Activated CD8-positive, alpha-beta memory T cell treated with anti-CD3 and anti-CD28 coated beads for 36 hours (primary cell): ENCODE results near the gene LUC7L3. TPM values are rescaled to one million over a fixed set of nuclear protein-coding genes. Genes with fewer than 3 reads are reported as not detected.
"Not testable (repeated sequence)": the region's sequence is repeated elsewhere in the genome, so short reads cannot be mapped to it uniquely, and the experiment has no call there.

Experiments used
- CTCF ChIA-PET: fragments of 350-600 bp; sonication (Branson Sonifier 250); formaldehyde crosslinking; loops from one replicate; lab custom pipeline; 2021; ENCODE audit warnings: antibody characterized with exemption; lab: Charles Lee
- POLR2A ChIA-PET: fragments of 350-600 bp; sonication (Branson Sonifier 250); formaldehyde crosslinking; loops from one replicate; lab custom pipeline; 2021; ENCODE audit warnings: antibody characterized with exemption; lab: Charles Lee
- total RNA-seq, 2 experiments: library from RNA; stranded (reverse); gene quantifications; one replicate each; pipeline ENCODE4 v1.2.3, GENCODE V29; 2021

The LUC7L3 gene
- total RNA-seq, 2 experiments from 2014 or later = 107 to 112 TPM

GRCh38 chr17:50699410-50699809 is 20.0 kb upstream of the LUC7L3 start:
- CTCF ChIA-PET = interaction anchor here (0.7 to 0.8 kb wide), 2 partner anchors 7 to 20 kb away, joined by 3 to 4 read pairs; partner anchors contain the start of gene LUC7L3
- POLR2A ChIA-PET = interaction anchor here (0.7 kb wide), 1 partner anchor 146 kb away, joined by 5 read pairs; no protein-coding TSS in a partner anchor

- ChIA-PET POLR2A (interaction anchor here (0.5 to 0.6 kb wide), 2 partner anchors 32 to 156 kb away, joined by 4 to 5 read pairs; no protein-coding TSS in a partner anchor), CTCF (interaction anchor here (1.1 kb wide), 1 partner anchor 33 kb away, joined by 3 read pairs; no protein-coding TSS in a partner anchor)
Measured at GRCh38 chr17:50703162-50703561, 16.2 kb upstream of the LUC7L3 start.

GRCh38 chr17:50707289-50708049 is 11.9 kb upstream of the LUC7L3 start, which contains the start of gene ANKRD40:
TSS of gene ANKRD40 (minus strand) at chr17:50707914. CDS start at chr17:50707654, 260 bp downstream.
- ChIA-PET POLR2A (interaction anchor here (0.6 to 1.6 kb wide), 7 partner anchors 10 to 652 kb away, joined by 3 to 7 read pairs (median 4); partner anchors contain the start of genes ITGA3 and LUC7L3), CTCF (interaction anchor here (0.7 to 0.8 kb wide), 3 partner anchors 9 to 12 kb away, joined by 3 to 4 read pairs (median 3); no protein-coding TSS in a partner anchor)

- POLR2A ChIA-PET = interaction anchor here (0.6 to 1.6 kb wide), 4 partner anchors 10 to 20 kb away, joined by 3 to 7 read pairs (median 4); partner anchors contain the start of gene LUC7L3
- CTCF ChIA-PET = interaction anchor here (0.6 to 0.7 kb wide), 2 partner anchors 11 to 201 kb away, joined by 3 read pairs; partner anchors contain the start of gene LUC7L3
Measured at GRCh38 chr17:50708050-50709000, 11.1 kb upstream of the LUC7L3 start.

GRCh38 chr17:50709053-50709452 is 10.3 kb upstream of the LUC7L3 start:
- CTCF ChIA-PET = interaction anchor here (0.6 to 0.7 kb wide), 2 partner anchors 10 to 202 kb away, joined by 3 read pairs; partner anchors contain the start of gene LUC7L3

GRCh38 chr17:50710025-50710424 is 9.4 kb upstream of the LUC7L3 start:
- CTCF ChIA-PET = no interaction called here
- POLR2A ChIA-PET = no interaction called here

More at GRCh38 chr17:50709053-50709452, 10.3 kb upstream of the LUC7L3 start:
- POLR2A ChIA-PET = interaction anchor here (1.2 to 1.6 kb wide), 2 partner anchors 9 to 13 kb away, joined by 3 to 5 read pairs; no protein-coding TSS in a partner anchor

- CTCF ChIA-PET = no interaction called here
- POLR2A ChIA-PET = no interaction called here
Measured at GRCh38 chr17:50710650-50711049, 8.8 kb upstream of the LUC7L3 start.

GRCh38 chr17:50712641-50713040 is 6.8 kb upstream of the LUC7L3 start:
- POLR2A ChIA-PET = no interaction called here
- CTCF ChIA-PET = no interaction called here

GRCh38 chr17:50715471-50715870 is 3.9 kb upstream of the LUC7L3 start:
- POLR2A ChIA-PET = no interaction called here
- CTCF ChIA-PET = no interaction called here

- CTCF ChIA-PET = interaction anchor here (0.6 to 1.0 kb wide), 2 partner anchors 11 to 21 kb away, joined by 3 to 4 read pairs; no protein-coding TSS in a partner anchor
- POLR2A ChIA-PET = interaction anchor here (1.0 to 1.8 kb wide), 3 partner anchors 12 to 147 kb away, joined by 3 to 7 read pairs (median 7); partner anchors contain the start of genes ANKRD40 and TOB1
Measured at GRCh38 chr17:50719924-50720794, 756 bp downstream of the LUC7L3 start.

GRCh38 chr17:50721194-50722010 is 2.0 kb downstream of the LUC7L3 start:
- CTCF ChIA-PET = no interaction called here

GRCh38 chr17:50722746-50723145 is 3.3 kb downstream of the LUC7L3 start:
- ChIA-PET CTCF (no interaction called here), POLR2A (no interaction called here)

More at GRCh38 chr17:50721194-50722010, 2.0 kb downstream of the LUC7L3 start:
- POLR2A ChIA-PET = interaction anchor here (0.7 to 1.1 kb wide), 2 partner anchors 13 to 23 kb away, joined by 3 read pairs; no protein-coding TSS in a partner anchor

GRCh38 chr17:50724622-50725021 is 5.2 kb downstream of the LUC7L3 start:
- CTCF ChIA-PET = interaction anchor here (1.3 kb wide), 1 partner anchor 328 kb away, joined by 3 read pairs; the partner anchor contains the start of gene LRRC59

GRCh38 chr17:50725769-50726655 is 6.6 kb downstream of the LUC7L3 start:
- ChIA-PET POLR2A (interaction anchor here (0.5 kb wide), 1 partner anchor 9 kb away, joined by 4 read pairs; no protein-coding TSS in a partner anchor), CTCF (no interaction called here)

More at GRCh38 chr17:50724622-50725021, 5.2 kb downstream of the LUC7L3 start:
- POLR2A ChIA-PET = not testable (repeated sequence)

GRCh38 chr17:50728112-50728429 is 8.7 kb downstream of the LUC7L3 start:
- CTCF ChIA-PET = interaction anchor here (0.5 to 0.7 kb wide), 3 partner anchors 14 to 123 kb away, joined by 3 read pairs; no protein-coding TSS in a partner anchor
- POLR2A ChIA-PET = interaction anchor here (1.3 to 1.6 kb wide), 2 partner anchors 9 to 20 kb away, joined by 3 to 5 read pairs; partner anchors contain the start of gene LUC7L3
